K562 (cell line): ENCODE results near the gene SLC25A51. TPM values are rescaled to one million over a fixed set of nuclear protein-coding genes. Genes with fewer than 3 reads are reported as not detected.
A peak's percentile ranks its signal among the peaks of the same experiment; 100 is the strongest.

Source experiments
- BRD9 ChIP-seq: fragments of 450-650 bp; IDR thresholded peaks from 2 replicates; pipeline ENCODE4 v1.6.1; 2018; ENCODE audit warnings: low read depth; ENCODE audit not compliant: partially characterized antibody
- CAMTA2 ChIP-seq: fragments of 250-450 bp; sonication (Bioruptor Pico); conservative IDR thresholded peaks from 2 replicates; pipeline ENCODE4 v1.5.1; 2022
- CBFA2T3 ChIP-seq: fragments of 450-650 bp; IDR thresholded peaks from 2 replicates; pipeline ENCODE4 v1.6.1; 2017
- CCAR2 ChIP-seq: fragments of 200-400 bp; formaldehyde crosslinking; IDR thresholded peaks from 2 replicates; pipeline ENCODE4 v1.6.1; 2017; ENCODE audit warnings: mild to moderate bottlenecking, low read depth, low read length
- DLX4 ChIP-seq: fragments of 250-450 bp; sonication (Bioruptor Pico); IDR thresholded peaks from 2 replicates; pipeline ENCODE4 v1.6.1; 2021; ENCODE audit warnings: mild to moderate bottlenecking
- ETS1 ChIP-seq: conservative IDR thresholded peaks from 2 replicates; pipeline ENCODE4 v1.6.1; 2011; ENCODE audit warnings: low read depth, mild to moderate bottlenecking, low read length; ENCODE audit not compliant: control insufficient read depth
- ETV1 ChIP-seq: fragments of 450-650 bp; conservative IDR thresholded peaks from 2 replicates; pipeline ENCODE4 v1.6.1; 2016; ENCODE audit warnings: missing genetic modification characterization, control low read depth, low read depth, missing compliant biosample characterization
- ILF3 ChIP-seq: fragments of 450-650 bp; IDR thresholded peaks from 2 replicates; pipeline ENCODE4 v1.6.1; 2018; ENCODE audit warnings: antibody characterized with exemption, mild to moderate bottlenecking, moderate library complexity, borderline replicate concordance
- MAZ ChIP-seq, 2 experiments: fragments of 450-650 bp in 1 of 2; sonication (generic) in 1 of 2; formaldehyde crosslinking; IDR thresholded peaks in 1 of 2; conservative IDR thresholded peaks in 1 of 2; 2 replicates each; pipeline versions ENCODE4 v1.4.0 to v1.5.0; 2020; ENCODE audit warnings: mild to moderate bottlenecking in 1 of 2, missing genetic modification reagents in 1 of 2
- MNT ChIP-seq, 2 experiments: fragments of 450-650 bp; conservative IDR thresholded peaks; 2 replicates each; pipeline ENCODE4 v1.6.1; 2017; ENCODE audit warnings: mild to moderate bottlenecking in 2 of 2, moderate library complexity in 2 of 2
- MTA2 ChIP-seq: fragments of 450-650 bp; IDR thresholded peaks from 2 replicates; pipeline ENCODE4 v1.6.1; 2016; ENCODE audit warnings: low read depth
- NCOA6 ChIP-seq: fragments of 450-650 bp; IDR thresholded peaks from 2 replicates; pipeline ENCODE4 v1.6.1; 2017; ENCODE audit warnings: mild to moderate bottlenecking
- RBM15 ChIP-seq: fragments of 200-400 bp; formaldehyde crosslinking; IDR thresholded peaks from 2 replicates; pipeline ENCODE4 v1.6.1; 2018; ENCODE audit warnings: mild to moderate bottlenecking, low read length, moderate library complexity; ENCODE audit not compliant: insufficient read depth
- SRF ChIP-seq, 2 experiments: fragments of 250-450, 450-650 bp in 1 of 2; sonication (Bioruptor Pico) in 1 of 2; sonication (generic) in 1 of 2; formaldehyde crosslinking; IDR thresholded peaks; 2 replicates each; pipeline versions ENCODE4 v1.5.0 to v1.5.1; 2020 to 2022; ENCODE audit warnings: mild to moderate bottlenecking in 1 of 2, missing genetic modification reagents in 1 of 2
- SUPT5H ChIP-seq: fragments of 450-650 bp; IDR thresholded peaks from 2 replicates; pipeline ENCODE4 v1.6.1; 2016
- XRCC3 ChIP-seq: fragments of 450-650 bp; IDR thresholded peaks from 2 replicates; pipeline ENCODE4 v1.6.1; 2017; ENCODE audit warnings: mild to moderate bottlenecking, moderate library complexity
- ZNF512 ChIP-seq: IDR thresholded peaks from 2 replicates; pipeline ENCODE4 v1.6.1; 2016; ENCODE audit warnings: missing genetic modification characterization, missing compliant biosample characterization
- polyA plus RNA-seq, 8 experiments: library from polyadenylated mRNA; depleted of rRNA in 4 of 8; stranded (reverse) in 5 of 8; unstranded in 3 of 8; fragments of >200 nt; fragmentation: Nextera tagmentation in 2 of 8; fragmentation: Illumina TruSeq in 1 of 8; extraction: Ambion mirVana in 2 of 8; extraction: Trizol in 1 of 8; gene quantifications; 2 replicates each; pipeline versions ENCODE4 v1.2.1 to v1.2.3, GENCODE V29; 2011 to 2014; ENCODE audit warnings: inconsistent platforms in 1 of 8, missing spikeins in 1 of 8
- total RNA-seq, 7 experiments: library from RNA; depleted of rRNA in 6 of 7; stranded (reverse); fragments of >200 nt in 6 of 7; fragmentation: Illumina TruSeq in 2 of 7; extraction: Trizol in 2 of 7; gene quantifications; 2 replicates each; pipeline versions ENCODE4 v1.2.1 to v1.2.3, GENCODE V29; 2011 to 2021; ENCODE audit warnings: low replicate concordance in 1 of 7
- TF ChIP-seq, protein P1 (sequence below): fragments of 450-650 bp; IDR thresholded peaks from 2 replicates; pipeline ENCODE4 v1.6.1; 2018; ENCODE audit not compliant: partially characterized antibody

The SLC25A51 gene
- total and polyA plus RNA-seq, 9 of the 15 experiments (the other 6 are each of a cell fraction or from before 2014, with no cell fraction given) = 9.1 to 40.7 (median 24.5) TPM

DNA sequence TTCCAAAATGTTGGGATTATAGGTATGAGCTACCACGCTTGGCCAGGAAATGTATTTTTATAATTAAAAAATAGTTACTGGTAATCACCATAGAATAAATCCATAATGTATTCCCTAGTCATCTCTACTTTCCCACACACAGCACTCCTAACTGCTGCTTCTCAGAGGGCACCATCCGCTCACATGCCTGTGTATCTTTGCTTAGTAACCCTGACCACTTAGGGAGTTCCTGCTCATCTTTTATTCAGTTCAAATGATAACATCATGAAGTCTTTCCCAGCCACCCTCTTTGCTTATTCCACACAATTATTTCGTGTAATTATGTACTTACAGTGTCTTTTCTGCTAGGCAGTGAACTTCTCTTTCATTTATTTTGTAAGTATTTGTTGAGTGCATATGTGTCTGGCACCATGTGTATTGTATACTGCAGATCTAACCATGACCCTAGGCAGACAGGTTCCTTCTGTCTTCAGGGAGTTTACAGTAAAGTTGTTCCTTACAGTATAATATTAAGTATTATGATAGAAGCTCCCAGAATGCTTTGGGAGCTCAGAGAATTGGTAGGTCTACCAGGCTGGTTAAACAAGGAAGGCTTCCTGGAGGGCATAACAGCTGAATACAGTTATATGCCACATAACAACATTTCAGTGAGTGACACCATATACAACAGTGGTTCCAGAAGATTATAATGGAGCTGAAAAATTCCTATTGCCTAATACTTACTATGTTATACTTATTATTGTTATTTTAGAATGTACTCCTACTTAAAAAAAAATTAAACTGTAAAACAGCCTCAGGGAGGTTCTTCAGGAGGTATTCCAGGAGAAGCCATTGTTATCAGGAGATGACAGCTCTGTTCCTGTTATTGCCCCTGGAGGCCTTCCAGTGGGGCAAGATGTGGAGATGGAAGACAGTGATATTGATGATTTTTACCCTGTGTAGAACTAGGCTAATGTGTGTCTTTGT, 64.1 kb downstream of the SLC25A51 start (continued):
- TF ChIP-seq ZNF512 (no peak), ILF3 (no peak), ETS1 (no peak), MNT (conservative IDR thresholded peaks at IDR 0.05) (0 out of 4 replicates have a peak, but pooled peaks of 1 of the 2 experiments have one; percentile 16), CCAR2 (no peak), CBFA2T3 (peak; percentile 81), ETV1 (tag) (0 out of 2 replicates have a peak, but pooled peaks have one; percentile 38), DLX4 (no peak), CAMTA2 (CRISPR knock-in tag) (no peak), RBM15 (no peak), MAZ (CRISPR knock-in tag; conservative IDR thresholded peaks at IDR 0.05 in 1 of 2, IDR thresholded peaks at IDR 0.05 in 1 of 2) (no peak), XRCC3 (no peak), SRF (CRISPR knock-in tag; IDR thresholded peaks at IDR 0.05) (peak in 1 of 2 experiments; percentile 82; a peak in 1 of 4 replicates), MTA2 (peak; percentile 55), SUPT5H (no peak), BRD9 (peak; percentile 33), NCOA6 (0 out of 2 replicates have a peak, but pooled peaks have one; percentile 21)
- TF ChIP-seq, protein P1, sequence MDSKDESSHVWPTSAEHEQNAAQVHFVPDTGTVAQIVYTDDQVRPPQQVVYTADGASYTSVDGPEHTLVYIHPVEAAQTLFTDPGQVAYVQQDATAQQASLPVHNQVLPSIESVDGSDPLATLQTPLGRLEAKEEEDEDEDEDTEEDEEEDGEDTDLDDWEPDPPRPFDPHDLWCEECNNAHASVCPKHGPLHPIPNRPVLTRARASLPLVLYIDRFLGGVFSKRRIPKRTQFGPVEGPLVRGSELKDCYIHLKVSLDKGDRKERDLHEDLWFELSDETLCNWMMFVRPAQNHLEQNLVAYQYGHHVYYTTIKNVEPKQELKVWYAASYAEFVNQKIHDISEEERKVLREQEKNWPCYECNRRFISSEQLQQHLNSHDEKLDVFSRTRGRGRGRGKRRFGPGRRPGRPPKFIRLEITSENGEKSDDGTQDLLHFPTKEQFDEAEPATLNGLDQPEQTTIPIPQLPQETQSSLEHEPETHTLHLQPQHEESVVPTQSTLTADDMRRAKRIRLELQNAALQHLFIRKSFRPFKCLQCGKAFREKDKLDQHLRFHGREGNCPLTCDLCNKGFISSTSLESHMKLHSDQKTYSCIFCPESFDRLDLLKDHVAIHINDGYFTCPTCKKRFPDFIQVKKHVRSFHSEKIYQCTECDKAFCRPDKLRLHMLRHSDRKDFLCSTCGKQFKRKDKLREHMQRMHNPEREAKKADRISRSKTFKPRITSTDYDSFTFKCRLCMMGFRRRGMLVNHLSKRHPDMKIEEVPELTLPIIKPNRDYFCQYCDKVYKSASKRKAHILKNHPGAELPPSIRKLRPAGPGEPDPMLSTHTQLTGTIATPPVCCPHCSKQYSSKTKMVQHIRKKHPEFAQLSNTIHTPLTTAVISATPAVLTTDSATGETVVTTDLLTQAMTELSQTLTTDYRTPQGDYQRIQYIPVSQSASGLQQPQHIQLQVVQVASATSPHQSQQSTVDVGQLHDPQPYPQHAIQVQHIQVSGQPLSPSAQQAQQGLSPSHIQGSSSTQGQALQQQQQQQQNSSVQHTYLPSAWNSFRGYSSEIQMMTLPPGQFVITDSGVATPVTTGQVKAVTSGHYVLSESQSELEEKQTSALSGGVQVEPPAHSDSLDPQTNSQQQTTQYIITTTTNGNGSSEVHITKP = peak; percentile 15
